Colonic mucosa (tissue), 4 donors: ENCODE data around the gene PDE4C. TPM values are rescaled to one million over a fixed set of nuclear protein-coding genes. Genes with fewer than 3 reads are reported as not detected.

ENCODE experiments used
- DNase-seq: peaks from one replicate; pipeline ENCODE4 v3.0.0-alpha.2; 2020
- H3K27ac ChIP-seq: fragments of 200-600 bp; one replicate; pipeline ENCODE4 v1.8.0; 2021
- H3K27me3 ChIP-seq: fragments of 200-600 bp; one replicate; pipeline ENCODE4 v1.8.0; 2021
- H3K36me3 ChIP-seq: fragments of 200-600 bp; one replicate; pipeline ENCODE4 v1.8.0; 2021
- H3K4me1 ChIP-seq: fragments of 200-600 bp; one replicate; pipeline ENCODE4 v1.8.0; 2021; ENCODE audit warnings: mild to moderate bottlenecking
- H3K4me3 ChIP-seq: fragments of 200-600 bp; one replicate; pipeline ENCODE4 v1.8.0; 2021
- H3K9ac ChIP-seq, 2 donors: one replicate each; pipeline ENCODE4 v1.7.0; 2013; ENCODE audit warnings: control low read depth in 2 of 2, low read depth in 2 of 2, low read length in 2 of 2
- H3K9me3 ChIP-seq: fragments of 200-600 bp; one replicate; pipeline ENCODE4 v1.8.0; 2021
- CTCF ChIP-seq: fragments of 200-600 bp; IDR thresholded peaks from one replicate; pipeline ENCODE4 v1.8.0; 2022; ENCODE audit warnings: antibody characterized with exemption, mild to moderate bottlenecking
- intact Hi-C: fragments of 100-400 bp; cut with DNase I; formaldehyde crosslinking; loops from one replicate; pipeline ENCODE4 v1.14.1; 2022
- total RNA-seq, 2 donors: library from RNA; stranded (reverse); fragmentation: NEBNext Ultra II Directional in 1 of 2; extraction: Animal tissue kit (Norgen Biotek cat#: 25700) in 1 of 2; gene quantifications; one replicate each; pipeline ENCODE4 v1.2.1, GENCODE V29; 2021
- donor health status: healthy.
- donor health status: DM: no; HTN: no; CAD: no.
- donor health status: DM: no; HTN: no; CAD: no.

Gene PDE4C
- total RNA-seq, 2 donors from 2014 or later, result 2.1 TPM

GRCh38 chr19:18224525-18225354, 1.5 kb downstream of the PDE4C start:
- H3K9ac ChIP-seq, result peak overlapping the region; percentile 58 to 65
- H3K4me1 ChIP-seq, result peaks cover 10% of the 10 kb centered on the region
- peaks cover 18% of the 10 kb centered on the region for H3K27me3 ChIP-seq
- TF ChIP-seq CTCF, result no peak
- peak overlapping the region; percentile 27 for H3K4me3 ChIP-seq
- H3K9me3 ChIP-seq, result no peaks in the 10 kb centered on the region
- H3K27ac ChIP-seq, result no peak overlapping the region
- no peaks in the 10 kb centered on the region for H3K36me3 ChIP-seq
- intact Hi-C loops, result no loop called here
- peak; percentile 94 for DNase-seq

- H3K27me3 ChIP-seq, result peaks cover 18% of the 10 kb centered on the region
- peak overlapping the region; percentile 27 for H3K4me3 ChIP-seq
- peak; percentile 63 for DNase-seq
- no peak for TF ChIP-seq CTCF
- intact Hi-C loops, result no loop called here
- H3K9me3 ChIP-seq, result no peaks in the 10 kb centered on the region
- H3K4me1 ChIP-seq, result peaks cover 10% of the 10 kb centered on the region
- no peaks in the 10 kb centered on the region for H3K36me3 ChIP-seq
- H3K9ac ChIP-seq, result peak overlapping the region; percentile 58 to 65
- no peak overlapping the region for H3K27ac ChIP-seq
Observed at GRCh38 chr19:18223860-18224524, 2.2 kb downstream of the PDE4C start.

DNA sequence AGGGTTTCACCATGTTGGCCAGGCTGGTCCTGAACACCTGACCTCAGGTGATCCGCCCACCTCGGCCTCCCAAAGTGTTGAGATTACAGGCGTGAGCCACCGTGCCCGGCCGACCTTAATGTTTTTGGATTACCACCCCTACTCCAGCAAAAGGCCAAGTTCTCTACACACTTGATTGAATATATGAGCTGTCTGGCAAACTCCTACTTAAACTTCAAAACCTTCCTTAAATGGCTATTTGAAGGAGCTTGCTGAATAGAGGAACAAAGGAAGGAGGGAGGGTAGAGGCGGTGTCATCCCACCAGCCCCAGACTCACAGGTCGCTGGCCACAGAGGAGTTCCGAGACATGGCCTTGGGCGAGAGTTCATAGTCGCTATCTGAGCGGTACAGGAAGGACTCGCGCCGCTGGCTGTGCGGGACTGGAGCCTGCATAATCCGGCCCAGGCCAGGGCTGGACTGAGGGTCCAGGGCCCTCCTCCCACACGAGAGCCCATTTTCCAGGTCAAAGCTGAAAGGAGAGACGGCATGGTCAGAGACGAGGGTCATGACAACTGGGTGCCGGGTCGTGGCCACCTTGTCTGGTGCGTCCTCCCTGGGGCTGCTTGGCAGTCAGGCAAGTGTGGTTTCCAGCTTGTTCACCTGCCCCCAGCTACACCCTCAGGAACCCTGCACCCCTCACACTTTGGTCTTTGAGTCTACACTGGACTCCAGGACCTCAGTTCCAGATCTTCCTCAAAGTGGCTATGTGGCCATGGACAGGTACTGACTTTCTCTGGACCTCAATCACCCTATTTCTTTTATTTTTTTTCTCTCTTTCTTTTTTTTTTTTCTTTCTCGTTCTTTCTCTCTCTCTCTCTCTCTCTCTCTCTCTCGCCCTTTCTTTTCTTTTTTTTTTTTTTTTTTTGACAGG, 4.2 kb downstream of the PDE4C start:
- no peak for TF ChIP-seq CTCF
- no peak for DNase-seq
- intact Hi-C loops, result no loop called here
- H3K9ac ChIP-seq, result no peak overlapping the region
- no peak overlapping the region for H3K27ac ChIP-seq
- no peaks in the 10 kb centered on the region for H3K36me3 ChIP-seq
- peaks cover 10% of the 10 kb centered on the region for H3K4me1 ChIP-seq
- no peaks in the 10 kb centered on the region for H3K9me3 ChIP-seq
- peaks cover 18% of the 10 kb centered on the region for H3K27me3 ChIP-seq
- no peak overlapping the region for H3K4me3 ChIP-seq

DNA sequence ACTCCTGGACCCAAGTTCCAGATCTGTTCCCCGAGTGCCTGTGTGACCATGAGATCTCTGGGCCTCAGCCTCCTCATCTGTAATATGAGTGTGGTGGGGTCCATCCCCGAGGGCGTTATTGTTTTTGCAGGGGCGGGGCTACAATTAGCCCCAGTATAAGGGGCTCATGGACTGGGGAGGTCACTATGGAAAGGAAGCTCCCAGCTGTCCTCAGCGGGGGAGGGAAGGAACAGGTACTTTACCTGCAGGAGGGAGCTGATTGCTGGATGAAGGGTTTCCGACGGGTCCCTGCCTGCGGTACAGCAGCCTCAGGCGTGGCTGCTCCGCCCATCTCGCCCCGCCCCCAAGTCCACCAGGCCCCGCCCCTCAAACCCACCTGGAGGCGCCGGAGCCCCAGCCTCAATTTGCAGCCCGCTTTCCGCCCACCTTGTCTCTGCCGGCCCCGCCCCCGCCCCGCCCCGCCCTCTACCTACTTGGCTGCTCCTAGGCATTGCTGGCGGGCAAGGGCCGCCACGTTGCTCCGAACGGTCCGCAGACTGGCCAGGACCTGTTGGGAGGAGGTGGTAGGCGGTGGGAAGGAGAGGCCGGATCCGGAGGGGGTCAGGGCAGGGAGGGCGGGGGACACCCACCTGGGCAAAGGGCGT, 5.5 kb downstream of the PDE4C start:
- no peak for TF ChIP-seq CTCF
- H3K9me3 ChIP-seq, result no peaks in the 10 kb centered on the region
- H3K36me3 ChIP-seq, result no peaks in the 10 kb centered on the region
- no peak overlapping the region for H3K9ac ChIP-seq
- peaks cover 6% of the 10 kb centered on the region for H3K4me1 ChIP-seq
- no peak for DNase-seq
- no peak overlapping the region for H3K4me3 ChIP-seq
- peaks cover 11% of the 10 kb centered on the region for H3K27me3 ChIP-seq
- H3K27ac ChIP-seq, result no peak overlapping the region
- intact Hi-C loops, result no loop called here
